GM21723 (cell line): ENCODE results near the gene SIPA1L3.

Experiments used
- ATAC-seq: cut with Tn5 transposase; IDR thresholded peaks from one replicate; pipeline ENCODE4 v1.9.1; 2021; ENCODE audit warnings: mild to moderate bottlenecking, moderate library complexity; ENCODE audit not compliant: unreplicated experiment

SIPA1L3 gene

DNA sequence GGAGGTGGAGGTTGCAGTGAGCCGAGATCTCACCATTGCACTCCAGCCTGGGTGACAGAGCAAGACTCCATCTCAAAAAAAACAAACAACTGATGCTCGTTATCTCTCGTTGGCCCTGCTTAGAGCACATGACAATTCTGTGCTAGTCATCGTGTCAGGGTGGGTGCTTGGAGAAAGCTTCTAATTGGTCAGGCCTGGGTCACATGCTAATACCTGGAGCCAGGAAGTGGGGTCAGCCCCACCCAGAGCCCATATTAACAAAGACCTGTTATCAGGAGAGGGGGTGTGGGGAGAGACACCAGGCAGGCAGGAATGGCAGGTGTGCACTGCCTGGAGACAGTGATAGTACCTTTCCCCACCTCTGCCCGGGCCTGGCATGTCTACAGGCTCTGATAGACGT, 232.1 kb downstream of the SIPA1L3 start:
- no peak for ATAC-seq

DNA sequence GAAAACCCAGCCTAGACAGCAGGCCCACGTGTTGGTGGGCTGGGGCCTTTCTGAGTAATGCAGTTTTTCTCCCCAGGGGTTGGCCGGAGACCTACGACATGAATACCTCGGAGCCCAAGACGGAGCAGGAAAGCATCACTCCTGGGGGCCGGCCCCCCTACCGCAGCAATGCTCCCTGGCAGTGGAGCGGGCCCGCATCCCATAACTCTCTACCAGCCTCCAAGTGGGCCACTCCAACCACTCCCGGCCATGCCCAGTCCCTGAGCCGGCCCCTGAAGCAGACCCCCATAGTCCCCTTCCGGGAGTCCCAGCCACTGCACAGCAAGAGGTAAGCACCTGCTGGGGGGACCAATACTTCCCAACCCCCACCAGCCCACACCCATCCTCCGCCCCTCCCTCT, 234.1 kb downstream of the SIPA1L3 start:
- no peak for ATAC-seq

DNA sequence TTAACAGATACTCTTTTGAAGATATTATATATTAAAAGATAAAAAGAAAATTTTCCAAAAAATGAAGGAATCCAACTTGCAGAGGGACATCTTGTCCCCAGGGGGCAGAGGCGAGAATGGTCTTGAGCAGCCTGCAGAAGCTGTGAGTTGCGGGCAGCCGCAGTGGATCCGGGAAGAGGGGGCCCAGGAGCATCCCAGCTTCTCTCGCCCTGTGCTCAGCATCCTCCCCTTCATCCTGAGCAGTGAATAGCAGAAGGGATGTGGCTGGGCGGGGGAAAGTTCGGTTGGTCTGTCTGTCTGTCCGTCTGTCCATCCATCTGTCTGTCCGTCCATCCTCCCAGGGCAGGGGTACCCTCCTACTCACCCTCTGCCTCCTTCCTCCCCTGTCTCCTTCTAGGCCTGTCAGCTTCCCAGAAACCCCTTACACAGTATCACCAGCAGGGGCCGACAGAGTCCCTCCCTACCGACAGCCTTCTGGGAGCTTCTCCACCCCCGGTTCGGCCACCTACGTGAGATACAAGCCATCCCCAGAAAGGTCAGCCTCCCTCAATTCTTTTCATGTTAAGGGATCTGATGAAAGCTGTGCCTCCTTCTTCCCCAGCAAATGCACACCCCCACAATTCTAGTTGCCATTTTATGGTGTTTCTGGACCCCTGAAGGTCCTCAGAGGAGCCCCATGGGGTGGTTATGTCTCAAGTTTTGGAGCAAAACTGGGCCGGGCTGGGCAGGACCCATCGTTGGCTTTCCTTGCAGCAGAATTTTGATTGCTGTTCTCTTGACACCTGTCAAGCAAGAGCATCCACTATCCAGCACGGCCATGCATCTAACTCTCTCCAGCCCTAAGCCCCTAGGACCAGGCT, 235.4 kb downstream of the SIPA1L3 start:
- no peak for ATAC-seq

DNA sequence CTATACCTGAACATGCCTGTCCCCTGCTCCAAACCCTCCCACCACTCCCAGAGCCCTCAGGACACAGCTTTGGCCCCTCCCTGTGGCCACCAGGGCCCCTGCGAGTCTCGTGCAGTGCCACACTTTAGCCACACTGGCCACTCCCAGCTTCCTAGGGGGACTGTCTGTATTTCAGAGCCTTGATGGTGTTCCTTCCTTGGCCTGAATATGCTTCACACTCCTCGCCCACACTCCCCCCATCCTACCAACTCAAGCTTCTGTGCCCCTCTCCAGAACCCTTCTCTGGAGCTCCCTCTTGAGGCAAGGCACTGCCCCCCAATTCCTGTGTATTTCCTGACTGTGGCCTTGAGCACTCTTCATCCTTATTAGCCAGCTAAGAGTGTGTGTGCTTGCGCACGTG, 236.8 kb downstream of the SIPA1L3 start:
- no peak for ATAC-seq

DNA sequence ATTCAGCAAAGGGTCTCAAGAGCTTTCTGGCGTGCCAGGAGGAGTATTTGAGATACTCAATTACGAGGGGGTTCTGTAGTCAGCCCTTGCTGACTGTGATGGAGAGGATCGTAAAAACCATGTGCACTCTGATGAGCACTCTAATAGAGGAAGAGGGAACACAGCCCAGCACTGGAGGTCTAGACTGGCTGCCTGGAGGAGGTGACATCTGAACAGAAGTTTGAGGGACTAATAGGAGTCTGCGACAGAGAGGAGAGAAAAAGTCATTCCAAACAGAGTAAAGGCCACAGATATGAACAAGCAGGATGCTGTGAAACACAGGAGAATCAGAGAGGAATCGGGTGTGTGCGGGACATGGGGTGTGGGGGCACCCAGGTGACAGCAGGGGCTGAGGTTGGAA, 237.7 kb downstream of the SIPA1L3 start:
- no peak for ATAC-seq

DNA sequence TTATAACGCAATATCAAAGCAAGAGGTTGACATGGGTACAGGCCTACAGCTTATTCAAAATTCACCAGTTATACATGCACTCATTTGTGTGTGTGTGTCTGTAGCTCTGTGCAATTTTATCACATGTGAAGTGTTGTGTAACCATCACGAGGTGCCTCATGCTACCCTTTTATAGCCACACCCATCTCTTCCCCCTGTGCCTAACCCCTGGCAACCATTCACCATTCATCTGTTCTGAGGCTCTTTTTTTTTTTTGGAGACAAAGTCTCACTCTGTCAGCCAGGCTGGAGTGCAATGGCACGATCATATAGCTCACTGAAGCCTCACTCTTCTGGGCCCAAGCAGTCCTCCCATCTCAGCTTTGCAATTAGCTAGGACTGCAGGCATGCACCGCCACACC, 238.6 kb downstream of the SIPA1L3 start:
- no peak for ATAC-seq

DNA sequence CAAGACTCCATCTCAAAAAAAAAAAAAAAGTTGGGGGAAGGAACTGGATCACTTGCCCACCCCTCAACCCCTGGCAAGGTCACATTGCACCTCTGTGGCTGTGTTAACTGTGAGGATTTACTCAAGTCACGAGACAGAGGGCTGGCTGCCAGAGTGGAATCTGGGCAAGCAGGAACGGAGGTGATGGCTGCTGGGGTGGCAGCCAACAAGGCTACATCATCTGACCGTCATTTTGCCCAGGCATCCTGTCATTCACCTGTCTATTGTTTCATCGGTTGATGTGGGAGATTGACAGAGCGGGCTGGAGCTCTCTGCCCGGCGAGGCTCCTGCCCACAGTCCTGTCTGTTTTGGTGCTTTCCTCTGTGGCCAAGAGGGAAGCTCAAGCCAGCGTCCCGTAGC, 241.3 kb downstream of the SIPA1L3 start:
- ATAC-seq = no peak

DNA sequence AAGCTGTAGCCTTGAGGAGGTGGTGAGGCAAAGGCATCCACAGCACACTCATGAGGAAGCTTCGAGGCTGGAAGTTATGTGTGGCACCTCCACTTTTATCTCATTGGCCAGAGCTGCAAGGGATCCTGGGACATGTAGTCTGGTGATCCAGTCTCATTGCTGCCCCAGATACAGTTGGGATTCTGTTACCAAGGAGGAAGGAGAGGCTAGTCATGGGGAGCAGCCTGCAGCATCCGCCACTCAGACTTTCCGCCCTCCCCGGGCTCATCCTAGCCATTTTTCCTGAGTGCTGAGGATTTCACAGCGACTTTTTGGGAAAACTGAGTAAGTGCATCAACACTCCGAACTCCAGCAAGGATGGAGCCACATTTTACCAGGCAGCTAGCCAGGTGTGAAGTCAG, 242.7 kb downstream of the SIPA1L3 start:
- no peak for ATAC-seq

DNA sequence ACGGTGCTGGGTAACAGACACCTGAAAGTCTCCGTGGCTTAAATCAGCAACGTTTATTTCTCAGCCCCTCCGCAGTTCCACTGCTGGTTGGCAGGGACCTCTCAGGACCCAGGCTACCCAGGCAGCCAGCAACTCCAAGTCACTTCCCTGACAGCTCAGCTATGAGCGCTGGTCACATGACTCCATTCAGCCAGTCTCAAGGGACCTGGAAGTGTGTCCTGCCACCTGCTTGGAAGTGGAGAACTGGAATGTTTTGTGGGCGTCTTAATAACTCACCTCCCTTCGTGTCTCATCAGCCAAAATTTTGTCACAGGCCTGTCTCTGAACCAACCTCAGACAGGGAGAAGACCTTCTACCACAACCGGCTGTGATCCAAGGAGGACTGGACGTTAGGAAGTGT, 244.2 kb downstream of the SIPA1L3 start:
- ATAC-seq = no peak

DNA sequence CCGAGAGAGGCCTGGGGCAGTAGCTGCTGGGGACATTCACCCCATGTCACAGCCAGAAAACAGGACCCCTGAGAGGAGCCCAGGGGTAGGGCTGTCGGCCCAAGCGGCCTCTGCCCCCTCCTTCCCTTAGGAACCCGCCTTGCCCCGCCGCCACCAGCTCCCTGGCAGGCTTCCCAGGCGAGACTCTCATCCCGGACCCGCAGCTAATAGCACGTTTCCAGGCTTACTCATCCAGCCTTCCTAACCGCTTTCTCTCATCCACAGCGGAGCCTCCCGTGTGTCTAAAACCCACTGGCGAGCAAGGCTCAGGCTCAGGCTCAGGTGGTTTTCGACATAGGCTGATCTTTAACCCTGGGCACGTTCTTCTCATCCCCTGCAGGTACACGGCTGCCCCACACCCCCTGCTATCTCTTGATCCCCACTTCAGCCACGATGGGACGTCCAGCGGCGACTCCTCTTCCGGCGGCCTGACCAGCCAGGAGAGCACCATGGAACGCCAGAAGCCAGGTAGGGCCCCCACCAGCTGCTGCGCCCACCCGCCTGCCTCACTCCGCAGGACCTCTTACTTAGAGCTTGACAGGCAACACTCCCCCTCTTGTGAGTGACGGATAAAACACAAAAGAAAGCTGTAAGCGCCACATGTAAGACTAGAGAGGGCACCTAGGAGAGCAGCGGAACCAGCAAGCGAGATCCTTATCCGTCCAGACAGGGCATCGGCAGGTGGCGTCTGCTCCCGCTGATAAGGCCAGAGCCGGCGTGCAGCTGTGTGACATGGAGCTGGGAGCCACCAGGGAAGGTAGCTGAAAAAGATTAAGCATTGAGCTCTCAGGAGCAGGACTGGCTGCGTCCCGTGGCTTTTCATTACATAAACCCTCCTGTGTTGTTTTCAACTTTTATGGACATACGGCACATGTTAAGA, 245.7 kb downstream of the SIPA1L3 start:
- no peak for ATAC-seq

DNA sequence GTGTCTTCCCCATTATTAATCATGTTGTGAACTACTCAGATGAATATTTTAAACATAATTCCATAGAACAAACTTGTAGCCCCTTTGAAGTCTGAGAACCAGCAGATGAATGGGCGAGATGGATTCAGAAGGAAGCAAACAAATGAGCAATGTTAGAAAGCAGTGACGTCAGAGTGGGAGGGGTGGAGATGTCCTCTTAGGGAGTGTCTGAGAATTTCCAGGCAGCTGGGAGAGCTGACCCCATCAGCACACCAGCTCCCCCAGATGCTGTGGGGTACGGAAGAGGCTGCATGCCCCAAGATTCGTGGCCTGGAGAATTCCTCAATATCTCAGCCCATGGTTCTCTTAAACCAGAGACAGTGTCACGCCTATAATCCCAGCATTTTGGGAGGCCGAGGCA, 248.4 kb downstream of the SIPA1L3 start:
- ATAC-seq = no peak

DNA sequence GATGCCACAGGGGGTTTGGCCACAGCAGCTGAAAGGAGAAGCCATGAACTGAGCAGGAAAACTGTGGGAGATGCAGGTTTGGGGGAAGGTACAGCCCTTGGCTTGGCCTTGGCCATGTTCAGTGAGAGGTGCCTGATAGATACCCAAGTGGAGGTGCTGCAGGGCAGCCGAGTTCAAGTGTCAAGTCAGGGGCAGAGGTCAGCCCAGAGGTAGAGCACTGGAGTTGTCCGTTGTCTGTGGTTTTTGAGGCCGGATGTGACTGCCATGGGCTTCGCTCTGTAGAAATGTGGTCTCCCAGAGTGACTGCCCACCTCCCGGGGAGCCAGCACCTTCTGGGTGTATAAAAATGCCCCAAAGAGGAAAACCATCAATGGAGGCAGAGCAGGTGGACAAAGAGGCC, 251.7 kb downstream of the SIPA1L3 start:
- ATAC-seq = no peak

DNA sequence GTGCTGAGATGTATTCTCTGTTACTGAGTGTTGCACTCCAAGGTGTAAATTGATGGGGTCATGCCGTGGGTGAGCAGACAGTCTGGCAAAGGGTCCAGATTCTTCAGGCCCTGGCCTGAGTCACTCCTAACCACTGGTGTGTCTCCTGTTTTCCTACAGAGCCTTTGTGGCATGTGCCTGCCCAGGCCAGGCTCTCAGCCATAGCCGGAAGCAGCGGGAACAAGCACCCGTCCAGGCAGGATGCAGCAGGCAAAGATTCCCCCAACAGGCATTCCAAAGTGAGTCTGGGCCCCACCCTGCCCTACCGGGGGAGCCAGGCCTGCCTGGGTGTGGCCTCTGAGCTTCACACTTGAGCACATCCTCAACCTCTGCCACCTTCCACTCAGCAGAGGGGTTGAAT, 255.1 kb downstream of the SIPA1L3 start:
- no peak for ATAC-seq

DNA sequence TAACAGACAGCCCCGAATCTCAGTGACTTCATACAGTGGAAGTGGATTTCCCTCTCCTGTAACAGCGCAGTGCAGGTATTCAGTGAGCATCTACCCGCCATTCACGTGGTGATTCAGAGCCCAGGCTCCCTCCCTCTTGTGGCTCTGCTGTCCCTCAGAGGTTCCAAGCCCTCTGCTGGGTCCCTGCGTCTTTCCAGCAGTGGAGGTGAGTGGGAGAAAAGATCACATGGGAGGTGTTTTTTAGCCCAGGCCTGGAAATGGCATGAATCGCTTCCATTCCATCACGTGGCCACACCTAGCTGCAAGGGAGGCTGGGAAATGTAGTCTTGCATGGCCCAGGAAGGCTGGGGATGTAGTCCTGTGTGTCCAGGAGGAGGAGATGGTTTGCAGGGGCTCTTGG, 255.6 kb downstream of the SIPA1L3 start:
- no peak for ATAC-seq

DNA sequence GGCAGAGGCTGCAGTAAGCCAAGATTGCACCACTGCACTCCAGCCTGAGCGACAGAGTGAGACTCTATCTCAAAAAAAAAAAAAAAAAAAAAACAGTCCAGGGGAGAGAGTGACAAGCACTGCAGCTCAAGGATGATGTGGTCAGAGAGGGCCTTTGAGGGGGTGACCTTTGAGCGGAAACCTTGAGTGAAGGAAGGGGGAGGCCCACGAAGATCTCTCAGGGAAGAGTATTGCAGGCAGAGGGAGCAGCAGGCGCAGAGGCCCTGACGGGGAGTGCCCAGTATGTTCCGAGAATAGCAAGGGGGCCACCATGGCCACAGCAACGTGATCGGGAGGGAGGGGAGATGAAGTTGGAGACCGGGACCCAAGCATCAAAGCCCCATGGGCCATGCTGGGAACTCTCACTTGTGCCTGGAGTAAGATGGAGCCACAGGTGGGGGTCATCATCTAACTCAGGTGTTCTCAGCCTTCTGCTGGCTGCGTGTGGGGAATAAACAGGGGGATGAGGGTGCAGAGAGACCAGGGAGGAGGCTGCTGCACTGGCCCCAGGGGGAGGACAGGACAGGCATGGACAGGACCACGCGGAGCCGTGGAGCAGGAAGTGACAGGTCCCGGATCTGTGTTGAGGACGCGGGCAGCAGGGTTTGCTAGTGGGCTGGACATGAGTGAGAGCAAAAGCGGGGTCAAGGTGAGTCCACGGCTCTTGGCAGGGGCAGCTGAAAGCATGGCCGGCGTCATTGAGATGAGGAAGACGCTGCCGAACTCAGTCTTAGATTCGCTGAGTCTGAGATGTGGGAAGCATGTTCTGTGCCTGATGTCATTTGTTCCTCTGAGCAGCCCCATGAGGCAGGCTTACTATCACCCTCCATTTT, 256.6 kb downstream of the SIPA1L3 start:
- no peak for ATAC-seq

DNA sequence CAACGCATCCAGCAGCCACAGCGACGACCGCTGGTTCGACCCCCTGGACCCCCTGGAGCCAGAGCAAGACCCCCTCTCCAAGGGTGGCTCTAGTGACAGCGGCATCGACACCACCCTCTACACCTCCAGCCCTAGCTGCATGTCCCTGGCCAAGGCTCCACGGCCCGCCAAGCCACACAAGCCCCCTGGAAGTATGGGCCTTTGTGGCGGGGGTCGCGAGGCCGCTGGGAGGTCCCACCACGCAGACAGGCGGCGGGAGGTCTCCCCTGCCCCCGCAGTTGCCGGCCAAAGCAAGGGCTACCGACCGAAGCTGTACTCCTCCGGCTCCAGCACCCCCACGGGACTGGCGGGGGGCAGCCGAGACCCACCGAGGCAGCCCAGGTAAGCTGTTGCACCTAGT, 257.5 kb downstream of the SIPA1L3 start:
- ATAC-seq = no peak

DNA sequence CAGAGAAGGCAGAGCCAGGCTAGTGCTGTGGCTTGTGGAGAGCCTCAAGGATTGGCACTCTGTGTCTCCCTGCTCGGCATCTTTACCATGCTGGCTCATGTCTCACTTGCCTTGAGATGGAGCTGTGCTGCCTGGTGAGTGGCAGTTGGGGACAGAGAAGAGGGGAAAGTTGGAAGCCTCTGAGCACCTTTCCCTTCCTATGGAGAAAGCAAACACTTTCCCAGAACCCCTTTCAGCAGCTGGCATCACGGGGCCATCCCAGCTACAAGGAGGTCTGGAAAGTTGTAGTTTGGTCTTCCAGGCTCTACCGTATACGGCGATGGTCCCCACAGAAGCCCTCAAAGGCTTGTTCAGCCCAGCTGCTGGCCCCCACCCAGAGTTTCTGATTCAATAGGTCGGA, 258.3 kb downstream of the SIPA1L3 start:
- no peak for ATAC-seq

DNA sequence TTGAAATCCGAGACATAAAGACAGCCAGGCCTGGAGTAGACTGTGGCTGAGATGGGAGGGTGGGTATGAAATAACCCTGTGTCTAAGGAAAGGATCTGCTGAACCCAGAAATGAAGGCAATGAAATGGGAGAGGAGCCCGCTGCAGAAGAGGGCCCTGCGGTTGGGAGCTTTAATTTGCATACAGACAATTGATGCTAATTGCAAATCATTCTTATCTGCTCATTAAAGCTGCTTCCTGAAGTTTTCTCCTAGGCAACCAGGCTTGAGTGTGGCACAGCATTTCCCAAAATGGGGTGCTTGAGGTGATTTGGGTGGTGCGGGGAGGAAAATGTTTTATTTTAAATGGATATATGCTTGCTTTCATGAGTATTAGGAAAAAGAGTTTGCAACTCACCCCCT, 261.6 kb downstream of the SIPA1L3 start:
- no peak for ATAC-seq

DNA sequence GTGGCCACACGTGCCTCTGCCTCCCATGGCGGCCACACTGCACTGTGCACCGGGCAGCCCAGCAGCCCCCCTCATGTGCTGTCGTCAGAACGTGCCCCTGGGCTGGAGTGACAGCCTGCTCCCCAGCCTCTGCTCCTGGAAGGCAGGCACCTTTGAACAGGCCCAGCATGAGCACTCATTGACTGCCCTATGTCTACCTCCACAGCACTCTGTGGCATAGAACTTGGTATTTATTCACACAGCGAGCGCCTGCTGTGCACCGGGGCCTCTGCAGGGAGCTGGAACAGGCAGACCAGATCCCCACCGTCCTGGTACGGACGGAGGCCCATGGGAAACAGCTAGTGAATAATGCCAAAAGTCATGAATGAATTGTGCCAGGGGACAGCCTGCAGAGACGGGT, 263.3 kb downstream of the SIPA1L3 start:
- no peak for ATAC-seq

DNA sequence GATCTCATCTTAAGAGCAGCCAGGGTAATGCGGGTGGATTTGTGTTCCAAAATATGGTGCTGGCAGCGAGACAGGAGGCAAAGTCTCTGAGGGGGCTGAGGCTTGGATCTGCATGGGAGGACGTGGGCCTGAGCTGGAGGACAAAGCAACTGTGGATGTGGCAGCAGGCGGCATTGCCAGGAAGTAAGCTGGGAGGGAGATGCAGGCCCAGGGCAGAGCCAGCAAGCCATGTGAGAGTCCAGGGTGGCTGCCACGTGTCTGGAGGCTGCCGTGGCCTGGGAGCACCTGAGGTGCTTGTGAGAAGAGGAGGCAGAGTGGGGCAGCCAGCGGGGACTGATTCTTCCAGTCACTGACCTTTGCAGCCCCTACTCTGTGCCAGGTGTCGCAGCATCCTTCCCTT, 265.0 kb downstream of the SIPA1L3 start:
- no peak for ATAC-seq
